ENCODE data around the gene ARHGAP22.

DNA sequence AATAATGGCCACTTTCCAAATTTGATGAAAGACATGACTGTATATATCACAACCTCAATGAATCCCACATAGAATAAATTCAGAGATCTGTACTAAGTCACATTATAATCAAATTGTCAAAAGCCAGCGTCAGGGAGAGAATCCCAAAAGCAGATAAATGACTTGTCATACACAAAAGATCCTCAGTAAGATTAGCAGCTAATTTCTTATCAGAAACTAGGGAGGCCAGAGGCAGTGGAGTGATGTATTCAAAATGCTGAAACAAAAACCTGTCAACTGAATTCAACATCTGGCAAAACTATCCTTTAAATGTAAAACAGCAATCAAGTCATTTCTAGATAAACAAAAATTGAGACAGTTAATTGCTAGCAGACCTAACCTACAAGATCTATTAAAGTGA, 11.6 kb upstream of the ARHGAP22 start:
- TF ChIP-seq, protein P1, sequence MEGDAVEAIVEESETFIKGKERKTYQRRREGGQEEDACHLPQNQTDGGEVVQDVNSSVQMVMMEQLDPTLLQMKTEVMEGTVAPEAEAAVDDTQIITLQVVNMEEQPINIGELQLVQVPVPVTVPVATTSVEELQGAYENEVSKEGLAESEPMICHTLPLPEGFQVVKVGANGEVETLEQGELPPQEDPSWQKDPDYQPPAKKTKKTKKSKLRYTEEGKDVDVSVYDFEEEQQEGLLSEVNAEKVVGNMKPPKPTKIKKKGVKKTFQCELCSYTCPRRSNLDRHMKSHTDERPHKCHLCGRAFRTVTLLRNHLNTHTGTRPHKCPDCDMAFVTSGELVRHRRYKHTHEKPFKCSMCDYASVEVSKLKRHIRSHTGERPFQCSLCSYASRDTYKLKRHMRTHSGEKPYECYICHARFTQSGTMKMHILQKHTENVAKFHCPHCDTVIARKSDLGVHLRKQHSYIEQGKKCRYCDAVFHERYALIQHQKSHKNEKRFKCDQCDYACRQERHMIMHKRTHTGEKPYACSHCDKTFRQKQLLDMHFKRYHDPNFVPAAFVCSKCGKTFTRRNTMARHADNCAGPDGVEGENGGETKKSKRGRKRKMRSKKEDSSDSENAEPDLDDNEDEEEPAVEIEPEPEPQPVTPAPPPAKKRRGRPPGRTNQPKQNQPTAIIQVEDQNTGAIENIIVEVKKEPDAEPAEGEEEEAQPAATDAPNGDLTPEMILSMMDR (IDR thresholded peaks at IDR 0.05): no peak
- no peak for TF ChIP-seq POLR2AphosphoS5 (IDR thresholded peaks at IDR 0.05)
